GM18858 (cell line): ENCODE results near the gene ZNF468.
A peak's percentile ranks its signal among the peaks of the same experiment; 100 is the strongest.
"Not testable (repeated sequence)": the region's sequence is repeated elsewhere in the genome, so short reads cannot be mapped to it uniquely, and the experiment has no call there.

ENCODE experiments used
- ATAC-seq: cut with Tn5 transposase; IDR thresholded peaks from one replicate; pipeline ENCODE4 v1.9.1; 2021; ENCODE audit not compliant: unreplicated experiment

ZNF468 gene

DNA sequence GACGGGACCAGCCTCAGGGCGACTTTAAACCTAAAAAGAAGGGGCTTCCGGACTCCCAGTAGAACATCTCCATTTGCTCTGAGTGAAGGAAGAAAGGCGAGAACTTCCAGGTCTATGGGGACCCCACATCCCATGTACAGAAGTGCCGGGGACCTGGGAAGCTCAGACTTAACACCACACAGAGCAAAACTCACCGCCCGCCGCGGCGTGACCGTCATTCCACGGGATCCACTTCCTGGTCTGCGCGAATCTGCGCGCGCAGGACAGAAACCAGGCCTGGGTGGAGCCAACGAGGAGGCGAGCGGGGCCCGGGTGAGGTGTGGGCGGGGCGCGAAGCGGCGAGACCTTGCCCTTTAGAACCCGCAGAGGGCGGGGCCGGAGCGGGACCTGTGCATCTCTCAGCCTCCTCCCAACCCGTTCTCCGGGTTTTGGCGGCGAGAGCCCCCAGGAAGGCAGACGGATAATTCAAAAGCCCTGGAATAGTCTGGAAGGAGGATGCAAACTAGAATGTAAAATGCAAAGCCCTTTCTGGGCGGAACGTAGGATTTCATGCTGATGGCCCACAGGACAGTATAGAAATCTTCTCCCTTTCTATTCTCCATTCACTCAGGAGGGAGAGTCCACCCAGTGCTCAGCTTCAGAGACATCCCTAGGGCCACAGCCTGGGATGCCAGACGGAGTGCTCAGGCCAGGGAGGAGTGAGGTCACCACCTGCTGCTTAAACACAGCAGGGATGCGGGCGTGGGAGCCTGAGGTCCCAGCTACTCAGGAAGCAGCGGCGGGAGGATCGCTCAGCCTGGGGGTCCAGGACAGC is at the start of gene ZNF468:
Gene ZNF468 (minus strand): TSS at position 242 of the 814 bp plus-strand sequence. CDS start 3,347 bp downstream, outside the sequence.
- ATAC-seq, result peak; percentile 86

DNA sequence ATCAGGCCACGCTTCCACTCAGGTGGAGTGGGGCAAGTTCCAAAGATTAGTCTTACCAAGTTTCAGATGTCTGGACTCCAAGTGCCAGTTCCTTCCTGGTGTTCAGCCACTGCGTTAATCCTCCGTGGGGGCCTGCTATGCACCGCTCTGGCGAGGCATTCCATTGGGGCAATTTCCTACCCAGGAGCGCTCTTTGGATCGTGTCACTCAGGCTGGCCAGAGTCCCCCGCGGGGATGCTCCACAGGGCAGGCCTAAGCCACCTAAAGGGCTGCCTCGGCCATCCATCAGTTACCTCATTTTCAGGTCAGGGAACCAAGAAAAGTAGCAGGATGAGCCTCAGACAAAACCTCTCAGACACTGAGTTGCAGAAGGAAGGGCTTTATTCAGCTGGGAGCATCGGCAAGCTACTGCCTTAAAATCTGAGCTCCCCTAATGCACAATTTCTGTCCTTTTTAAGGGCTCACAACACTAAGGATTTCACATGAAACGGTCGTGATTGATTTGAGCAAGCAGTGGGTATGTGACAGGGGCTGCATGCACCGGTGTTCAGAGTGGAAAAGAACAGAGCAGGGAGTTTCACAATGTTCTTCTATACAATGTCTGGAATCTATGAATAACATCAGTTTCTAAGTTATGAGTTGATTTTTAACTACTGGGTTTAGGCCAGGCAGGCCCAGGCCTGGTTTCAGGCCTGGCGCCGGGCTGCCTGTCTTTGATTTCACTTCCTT is 46.8 kb upstream of the ZNF468 start:
- ATAC-seq, result not testable (repeated sequence)

DNA sequence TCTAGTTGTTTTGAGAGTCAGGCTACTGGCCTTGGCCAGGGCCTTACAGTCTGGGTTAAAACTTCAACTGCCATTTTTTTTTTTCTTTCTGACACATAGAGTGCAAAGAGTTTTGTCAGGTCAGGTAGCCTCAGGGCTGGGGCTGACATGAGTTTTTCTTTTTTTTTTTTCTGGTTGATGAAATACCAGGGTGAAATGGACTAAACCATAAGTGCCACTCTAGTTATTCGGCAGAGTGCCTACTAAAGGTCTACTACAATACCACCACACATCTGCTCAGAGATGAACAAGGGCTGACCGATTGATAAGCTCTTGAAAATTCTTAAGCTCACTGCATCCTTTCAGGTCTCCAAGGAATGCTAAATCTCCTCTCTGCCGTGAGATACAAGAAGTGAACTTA is 44.4 kb upstream of the ZNF468 start:
- no peak for ATAC-seq

DNA sequence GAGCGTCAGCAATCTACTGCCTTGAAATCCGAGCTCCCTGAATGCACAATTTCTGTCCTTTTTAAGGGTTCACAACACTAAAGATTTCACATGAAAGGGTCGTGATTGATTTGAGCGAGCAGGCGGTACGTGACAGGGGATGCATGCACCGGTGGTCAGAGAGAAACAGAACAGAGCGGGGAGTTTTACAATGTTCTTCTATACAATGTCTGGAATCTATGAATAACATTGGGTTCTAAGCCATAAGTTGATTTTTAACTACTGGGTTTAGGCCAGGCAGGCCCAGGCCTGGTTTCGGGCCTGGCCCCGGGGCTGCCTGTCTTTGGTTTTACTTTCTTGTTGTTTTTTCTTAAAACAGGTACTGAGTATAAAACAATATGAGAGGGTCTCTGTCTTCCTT is 41.2 kb upstream of the ZNF468 start:
- not testable (repeated sequence) for ATAC-seq

DNA sequence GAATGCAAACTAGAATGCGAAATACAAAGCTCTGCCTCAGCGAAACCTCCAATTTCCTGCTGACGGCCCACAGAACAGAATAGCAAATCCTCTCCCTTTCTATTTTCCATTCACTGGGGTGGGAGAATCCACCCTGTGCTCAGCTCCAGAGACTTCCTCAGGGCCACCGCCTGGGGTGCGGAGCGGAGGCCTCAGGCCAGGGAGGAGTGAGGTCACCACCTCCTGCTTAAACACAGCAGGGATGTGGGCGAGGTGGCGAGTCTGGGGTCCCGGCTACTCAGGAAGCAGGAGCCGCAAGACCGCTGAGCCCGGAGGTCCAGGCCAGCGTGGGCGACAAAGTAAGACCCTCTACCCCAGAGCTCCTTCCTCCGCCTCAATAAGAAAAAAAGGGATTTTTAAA is 40.7 kb upstream of the ZNF468 start:
- ATAC-seq, result no peak

DNA sequence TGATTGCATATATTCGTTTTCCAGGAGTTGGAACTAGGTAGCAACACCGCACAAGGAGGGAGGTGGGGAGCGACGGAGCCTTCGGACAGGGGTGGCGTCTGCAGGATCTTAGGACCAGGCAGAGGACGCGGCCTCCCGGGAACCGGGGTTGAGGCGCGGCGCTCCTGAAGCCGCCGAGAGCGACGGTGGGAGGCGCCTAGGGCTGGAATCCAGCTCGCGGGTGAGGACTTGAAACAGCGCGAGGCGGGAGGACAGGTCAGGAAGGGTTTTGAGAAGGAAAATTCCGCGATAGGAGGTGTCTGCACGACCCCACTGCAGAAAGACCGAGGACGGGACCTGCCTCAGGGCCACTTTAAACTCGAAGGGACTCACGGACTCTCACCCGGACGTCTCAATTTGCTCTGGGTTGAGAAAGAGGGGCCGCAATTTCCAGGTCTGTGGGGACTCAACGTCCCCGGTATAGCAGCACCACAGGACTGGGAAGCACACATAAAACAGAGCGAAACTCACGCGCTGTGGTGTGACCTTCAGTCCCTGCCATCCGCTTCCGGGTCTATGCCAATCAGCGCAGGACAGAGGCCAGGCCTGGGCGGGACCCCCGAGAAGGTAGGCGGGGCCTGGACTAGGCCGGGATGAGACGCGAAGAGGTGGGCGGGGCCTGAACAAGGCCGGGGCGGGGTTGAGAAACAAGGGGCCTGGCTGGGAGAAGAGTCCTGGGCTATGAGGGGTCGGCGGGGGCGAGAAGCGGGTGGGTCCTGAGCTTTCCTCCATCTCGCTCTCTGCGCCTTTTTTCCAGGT is 39.9 kb upstream of the ZNF468 start, which contains the start of gene ZNF320:
Gene ZNF320 (minus strand): TSS at position 498 of the 798 bp plus-strand sequence. CDS start 7,380 bp downstream, outside the sequence.
- ATAC-seq, result peak; percentile 87

DNA sequence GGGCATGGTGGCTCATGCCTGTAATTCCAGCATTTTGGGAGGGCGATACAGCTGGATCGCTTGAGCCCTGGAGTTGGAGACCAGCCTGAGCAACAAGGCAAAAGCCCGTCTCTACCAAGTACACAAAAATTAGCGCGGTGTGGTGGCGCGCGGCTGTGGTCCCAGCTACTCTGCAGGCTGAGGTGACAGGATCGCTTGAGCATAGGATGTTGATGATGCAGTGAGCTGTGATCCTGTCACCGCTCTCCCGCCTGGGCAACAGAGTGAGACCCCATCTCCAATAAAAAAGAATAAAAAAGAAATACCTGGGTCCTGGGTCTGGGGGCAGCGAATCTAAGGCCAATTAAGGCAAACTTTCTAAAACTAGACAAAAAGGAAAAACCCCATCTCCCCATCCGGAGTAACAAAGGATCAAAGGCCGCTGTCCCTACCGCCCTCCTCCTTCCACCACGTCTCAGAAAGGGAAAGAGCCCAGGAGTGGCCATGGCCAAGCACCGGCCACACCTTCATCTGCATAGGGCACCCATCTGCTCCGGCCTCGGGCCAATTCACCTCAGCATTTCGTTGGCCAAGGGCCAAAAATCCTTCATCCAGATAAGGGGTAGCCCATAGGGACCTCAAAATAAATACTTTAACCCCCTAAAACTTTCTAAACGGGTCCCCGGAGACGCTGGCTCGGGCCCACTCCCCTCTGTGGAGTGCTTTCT is 39.2 kb upstream of the ZNF468 start:
- ATAC-seq, result no peak

DNA sequence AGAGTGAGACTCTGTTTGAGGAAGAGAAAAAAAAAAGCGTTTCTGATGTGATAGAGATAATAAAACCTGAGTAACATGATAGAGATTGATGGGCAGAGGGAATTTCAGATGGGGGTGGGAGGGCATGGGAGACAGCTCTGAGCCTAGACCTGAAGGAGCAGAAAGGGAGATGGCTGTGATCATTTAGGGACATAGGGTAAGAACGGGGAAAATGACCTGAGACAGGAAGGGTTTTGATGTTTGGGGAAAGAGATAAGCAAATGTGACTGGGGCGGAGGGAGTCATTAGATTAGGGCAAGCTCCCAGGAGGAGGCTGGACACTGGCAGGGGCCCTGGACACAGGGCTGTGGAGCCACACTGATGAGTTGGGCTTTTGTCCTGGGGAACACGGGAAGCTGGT is 33.9 kb upstream of the ZNF468 start:
- ATAC-seq, result no peak

DNA sequence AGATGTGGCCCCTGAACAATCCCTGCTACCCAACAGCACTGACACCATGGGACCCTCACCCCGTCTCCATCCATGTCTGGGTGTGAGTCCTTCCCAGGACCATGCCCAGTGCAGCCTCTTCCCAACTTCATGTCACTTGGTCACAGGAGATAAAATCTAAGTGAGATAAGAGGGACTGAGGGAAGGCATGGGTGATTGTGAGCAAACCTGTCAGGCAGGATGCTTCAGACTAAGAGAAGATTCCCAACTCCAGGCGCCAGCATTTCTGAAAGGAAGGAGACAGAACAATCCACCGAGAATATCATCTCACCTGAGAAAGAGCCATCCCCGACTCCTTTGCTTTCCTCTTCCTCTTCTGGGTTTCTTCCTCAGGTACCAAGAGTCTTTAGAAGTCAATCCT is 32.5 kb upstream of the ZNF468 start:
- no peak for ATAC-seq

DNA sequence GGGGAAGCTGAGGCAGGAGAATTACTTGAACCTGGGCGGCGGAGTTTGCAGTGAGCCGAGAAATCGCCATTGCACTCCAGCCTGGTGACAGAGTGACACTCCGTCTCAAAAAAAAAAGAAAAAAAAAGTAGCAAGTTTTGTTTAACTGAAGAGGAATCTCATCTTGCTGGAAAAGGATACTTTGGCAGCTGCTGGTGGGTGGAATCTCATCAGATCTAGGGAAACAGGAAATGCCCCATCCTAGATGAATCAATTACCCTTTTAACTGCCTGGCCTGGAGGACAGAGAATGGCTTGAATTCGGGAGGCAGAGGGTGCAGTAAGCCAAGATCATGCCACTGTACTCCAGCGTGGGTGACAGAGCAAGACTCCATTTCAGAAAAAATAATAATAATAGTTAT is 31.7 kb upstream of the ZNF468 start:
- ATAC-seq, result no peak

DNA sequence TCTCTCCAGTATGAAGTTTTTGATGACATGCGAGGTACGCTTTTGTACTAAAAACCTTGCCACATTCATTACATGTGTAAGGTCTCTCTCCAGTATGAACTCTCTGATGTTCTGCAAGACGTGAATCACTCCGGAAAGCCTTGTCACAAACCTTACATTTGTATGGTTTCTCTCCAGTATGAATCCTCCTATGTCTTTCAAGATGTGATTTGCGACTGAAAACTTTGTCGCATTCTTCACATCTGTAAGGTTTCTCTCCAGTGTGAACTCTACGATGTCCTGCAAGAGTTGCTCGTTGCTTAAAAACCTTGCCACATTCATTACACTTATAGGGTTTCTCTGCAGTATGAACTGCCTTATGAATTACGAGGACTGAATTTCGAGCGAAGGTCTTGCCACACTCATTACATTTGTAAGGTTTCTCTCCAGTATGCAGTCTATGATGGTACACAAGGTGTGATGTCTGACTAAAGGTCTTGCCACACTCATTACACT is 23.5 kb upstream of the ZNF468 start:
- no peak for ATAC-seq

DNA sequence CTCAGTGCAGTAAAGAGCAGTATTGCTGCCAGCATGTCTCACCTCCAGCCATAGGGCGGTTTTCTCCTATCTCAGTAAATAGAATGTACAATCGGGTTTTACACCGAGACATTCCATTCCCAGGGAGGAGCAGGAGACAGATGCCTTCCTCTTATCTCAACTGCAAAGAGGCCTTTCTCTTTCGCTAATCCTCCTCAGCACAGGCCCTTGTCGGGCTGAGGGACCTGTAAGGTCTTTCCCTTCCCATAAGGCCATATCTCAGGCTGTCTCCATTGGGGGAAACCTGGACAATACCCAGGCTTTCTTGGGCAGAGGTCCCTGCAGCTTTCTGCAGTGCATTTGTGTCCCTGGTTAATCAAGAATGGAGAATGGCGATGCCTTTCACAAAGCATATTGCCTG is 15.6 kb upstream of the ZNF468 start:
- ATAC-seq, result not testable (repeated sequence)

DNA sequence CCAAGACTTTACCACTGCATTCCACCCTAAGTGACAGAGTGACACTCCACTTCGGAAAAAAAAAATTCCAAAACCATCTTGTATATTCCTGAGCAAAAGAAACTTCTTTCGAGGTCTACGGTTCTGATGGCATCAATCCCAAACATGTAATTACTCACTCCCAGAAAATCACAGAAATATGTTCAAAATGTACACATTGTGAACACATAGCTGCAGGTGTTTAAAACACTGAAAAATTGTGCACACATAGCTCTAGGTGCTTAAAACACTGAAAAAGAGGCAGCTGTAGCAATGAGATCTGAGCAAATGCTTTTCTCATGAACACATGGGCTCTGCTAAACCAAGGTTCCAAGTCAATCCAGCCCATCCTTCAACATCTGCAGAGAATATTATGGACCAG is 14.0 kb upstream of the ZNF468 start:
- no peak for ATAC-seq

DNA sequence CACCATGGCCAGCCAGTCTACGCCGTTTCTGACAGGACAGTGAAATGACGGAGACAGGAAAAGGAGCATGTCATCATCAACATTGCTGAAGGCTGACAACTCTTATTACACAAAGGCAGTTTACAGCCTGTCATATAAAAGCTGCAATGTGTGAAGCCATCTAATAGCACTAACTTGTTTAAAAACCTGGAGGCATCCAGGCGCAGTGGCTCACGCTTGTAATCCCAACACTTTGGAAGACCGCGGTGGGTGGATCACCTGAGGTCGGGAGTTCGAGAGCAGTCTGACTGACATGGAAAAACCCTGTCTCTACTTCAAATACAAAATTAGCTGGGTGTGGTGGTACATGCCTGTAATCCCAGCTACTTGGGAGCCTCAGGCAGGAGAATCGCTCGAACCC is 10.6 kb upstream of the ZNF468 start:
- ATAC-seq, result not testable (repeated sequence)

DNA sequence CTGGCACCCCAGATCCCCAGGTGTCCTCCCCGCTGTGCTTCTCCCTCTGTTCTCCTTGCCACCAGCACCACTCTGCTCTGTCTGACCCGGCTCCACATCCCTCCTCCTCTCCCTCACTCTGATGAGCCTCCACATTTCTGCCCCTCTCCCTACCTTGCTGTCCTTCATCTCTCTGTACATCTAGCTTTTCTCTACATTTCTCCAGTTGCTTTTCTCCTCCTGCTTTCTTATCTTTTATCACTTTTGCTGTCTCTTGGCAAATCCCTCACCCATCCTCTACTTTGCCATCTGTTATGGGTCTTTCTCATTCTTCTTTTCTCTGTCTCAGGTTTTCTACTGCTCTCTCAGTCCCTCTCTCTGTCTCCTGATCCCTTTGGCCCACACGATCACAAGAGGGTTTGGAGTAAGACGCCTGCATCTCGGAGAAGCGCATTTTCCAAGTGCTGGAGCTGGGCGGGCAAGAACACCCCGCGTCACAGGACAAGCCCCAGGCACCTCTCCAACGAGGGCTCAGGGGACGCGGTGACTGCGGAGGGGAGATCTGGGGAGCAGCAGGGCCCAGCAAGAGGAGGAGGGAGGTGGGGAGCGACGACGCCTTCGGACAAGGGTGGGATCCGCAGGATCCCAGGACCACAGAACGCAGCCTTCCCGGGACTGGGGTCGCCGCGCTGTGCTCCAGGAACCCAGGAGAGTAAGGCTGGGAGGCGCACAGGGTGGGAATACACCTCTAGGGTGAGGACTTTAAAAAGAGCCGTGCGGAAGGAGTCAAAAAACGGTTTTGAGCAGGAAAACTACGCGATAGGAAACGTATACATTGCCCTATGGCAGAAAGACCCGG is 660 bp downstream of the ZNF468 start:
- ATAC-seq, result peak; percentile 15

DNA sequence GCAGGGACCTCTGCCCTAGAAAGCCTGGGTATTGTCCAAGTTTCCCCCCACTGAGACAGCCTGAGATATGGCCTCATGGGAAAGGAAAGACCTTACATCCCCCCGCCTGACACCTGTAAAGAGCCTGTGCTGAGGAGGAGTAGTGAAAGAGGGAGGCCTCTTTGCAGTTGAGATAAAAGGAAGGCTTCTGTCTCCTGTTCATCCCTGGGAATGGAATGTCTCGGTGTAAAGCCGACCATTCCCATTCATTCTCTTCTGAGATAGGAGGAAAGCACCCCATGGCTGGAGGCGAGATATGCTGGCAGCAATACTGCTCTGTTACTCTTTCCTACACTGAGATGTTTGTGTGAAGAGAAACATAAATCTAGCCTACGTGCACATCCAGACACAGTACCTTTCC is 10.1 kb downstream of the ZNF468 start:
- not testable (repeated sequence) for ATAC-seq

DNA sequence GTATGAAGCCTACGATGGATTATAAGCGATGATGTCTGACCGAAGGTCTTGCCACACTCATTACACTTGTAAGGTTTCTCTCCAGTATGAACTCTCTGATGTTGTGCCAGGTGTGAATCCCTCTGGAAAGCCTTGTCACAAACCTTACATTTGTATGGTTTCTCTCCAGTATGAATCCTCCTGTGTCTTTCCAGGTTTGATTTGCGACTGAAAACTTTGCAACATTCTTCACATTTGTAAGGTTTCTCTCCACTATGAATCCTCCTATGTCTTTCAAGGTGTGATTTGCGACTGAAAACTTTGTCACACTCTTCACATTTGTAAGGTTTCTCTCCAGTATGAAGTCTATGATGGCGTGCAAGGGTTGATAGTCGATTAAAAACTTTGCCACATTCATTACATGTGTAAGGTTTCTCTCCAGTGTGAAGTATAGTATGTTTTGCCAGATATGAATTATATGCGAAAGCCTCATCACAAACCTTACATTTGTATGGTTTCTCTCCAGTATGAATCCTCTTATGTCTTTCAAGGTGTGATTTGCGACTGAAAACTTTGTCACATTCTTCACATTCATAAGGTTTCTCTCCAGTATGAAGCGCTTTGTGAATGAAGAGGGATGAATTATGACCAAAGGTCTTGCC is 16.5 kb downstream of the ZNF468 start:
- not testable (repeated sequence) for ATAC-seq

DNA sequence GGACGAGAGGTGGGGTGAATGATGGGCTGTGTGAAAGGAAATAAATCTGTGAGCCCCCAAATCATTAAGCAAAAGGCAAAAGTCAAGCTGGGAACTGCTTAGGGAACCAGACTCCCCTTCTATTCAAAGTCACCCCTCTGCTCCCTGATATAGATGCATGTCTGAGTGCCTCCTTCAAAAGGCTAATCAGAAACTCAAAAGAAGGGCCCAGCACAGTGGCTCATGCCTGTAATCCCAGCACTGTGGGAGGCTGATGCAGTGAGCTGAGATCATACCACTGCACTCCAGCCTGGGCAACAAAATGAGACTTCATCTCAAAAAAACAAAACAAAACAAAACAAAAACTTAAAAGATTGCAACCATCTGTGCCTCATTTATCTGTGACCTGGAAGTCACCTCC is 23.1 kb downstream of the ZNF468 start:
- not testable (repeated sequence) for ATAC-seq

DNA sequence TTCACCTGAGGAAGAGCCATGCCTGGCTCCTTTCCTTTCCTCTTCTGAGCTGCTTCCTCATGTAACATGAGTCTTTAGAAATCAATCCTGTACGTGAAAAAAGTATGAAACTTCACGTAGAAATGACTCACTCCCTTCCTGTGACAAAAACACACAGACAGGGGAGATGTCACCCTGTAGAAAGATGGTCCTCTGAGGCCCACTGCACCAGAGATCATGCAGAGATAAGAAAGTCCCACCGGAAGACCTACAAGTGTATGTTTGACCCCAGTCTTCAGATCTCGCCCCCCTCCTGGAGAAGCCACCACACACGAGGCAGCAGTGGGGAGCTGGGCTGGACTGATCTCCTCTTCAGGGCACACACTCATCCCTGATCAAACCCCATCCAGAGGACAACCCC is 23.9 kb downstream of the ZNF468 start:
- not testable (repeated sequence) for ATAC-seq
